Measurements from ENCODE around the gene OR51I1. TPM values are rescaled to one million over a fixed set of nuclear protein-coding genes. Genes with fewer than 3 reads are reported as not detected.

The OR51I1 gene
- total RNA-seq, 4 donors from 2014 or later = 2.9 TPM; not detected in 3

GRCh38 chr11:5476186-5476819 is 35.0 kb upstream of the OR51I1 start:
- TF ChIP-seq CTCF (IDR thresholded peaks at IDR 0.05; ENCODE audit: low read depth) = no peak

- TF ChIP-seq CTCF (IDR thresholded peaks at IDR 0.05; ENCODE audit: low read depth) = no peak
Observed at GRCh38 chr11:5473921-5474320, 32.6 kb upstream of the OR51I1 start.

- no peak for TF ChIP-seq CTCF (IDR thresholded peaks at IDR 0.05; ENCODE audit: low read depth)
Observed at GRCh38 chr11:5467527-5467926, 26.2 kb upstream of the OR51I1 start.

GRCh38 chr11:5460983-5461621 is 19.8 kb upstream of the OR51I1 start:
- no peak for TF ChIP-seq CTCF (IDR thresholded peaks at IDR 0.05; ENCODE audit: low read depth)

GRCh38 chr11:5449432-5449831 is 8.1 kb upstream of the OR51I1 start:
- TF ChIP-seq CTCF (IDR thresholded peaks at IDR 0.05; ENCODE audit: low read depth) = no peak

- TF ChIP-seq CTCF (IDR thresholded peaks at IDR 0.05; ENCODE audit: low read depth) = no peak
Observed at GRCh38 chr11:5449023-5449422, 7.7 kb upstream of the OR51I1 start, which contains the start of gene OR51I2. Gene OR51I2, plus strand, starts transcription at chr11:5449323. Its CDS starts 4,166 bp downstream, at chr11:5453489.

- TF ChIP-seq CTCF (IDR thresholded peaks at IDR 0.05; ENCODE audit: low read depth) = no peak
Observed at GRCh38 chr11:5443835-5444393, 2.6 kb upstream of the OR51I1 start.

All from subcutaneous adipose tissue (tissue), 4 donors.